Activated gamma-delta T cell treated with Interleukin-2 at 50 U/mL for 16 hours (primary cell): ENCODE data around the gene NEK7.
"Not testable (repeated sequence)": the region's sequence is repeated elsewhere in the genome, so short reads cannot be mapped to it uniquely, and the experiment has no call there.

ENCODE experiments used
- DNase-seq: peaks from one replicate; pipeline ENCODE4 v3.0.0-alpha.2; 2020

Gene NEK7

DNA sequence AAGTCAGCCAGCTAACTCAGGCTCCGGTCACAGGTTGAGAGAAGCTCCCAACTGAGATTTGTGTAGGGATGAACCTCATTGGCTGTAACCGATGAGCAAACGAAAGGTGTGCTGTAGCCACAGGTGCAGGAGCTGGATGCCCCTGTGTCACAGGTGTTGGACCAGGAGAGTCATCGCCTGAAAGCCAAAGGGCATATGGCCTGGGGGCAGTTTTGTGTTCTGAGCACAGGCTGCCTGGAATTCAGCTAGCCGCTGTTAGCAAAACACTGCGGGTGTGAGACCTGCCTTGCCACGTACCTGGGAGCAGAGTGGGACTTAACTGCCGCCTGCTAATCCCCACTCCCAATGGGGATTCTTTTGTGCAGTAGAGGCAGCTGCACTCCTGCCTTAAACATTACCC is 55.3 kb downstream of the NEK7 start:
- no peak for DNase-seq

DNA sequence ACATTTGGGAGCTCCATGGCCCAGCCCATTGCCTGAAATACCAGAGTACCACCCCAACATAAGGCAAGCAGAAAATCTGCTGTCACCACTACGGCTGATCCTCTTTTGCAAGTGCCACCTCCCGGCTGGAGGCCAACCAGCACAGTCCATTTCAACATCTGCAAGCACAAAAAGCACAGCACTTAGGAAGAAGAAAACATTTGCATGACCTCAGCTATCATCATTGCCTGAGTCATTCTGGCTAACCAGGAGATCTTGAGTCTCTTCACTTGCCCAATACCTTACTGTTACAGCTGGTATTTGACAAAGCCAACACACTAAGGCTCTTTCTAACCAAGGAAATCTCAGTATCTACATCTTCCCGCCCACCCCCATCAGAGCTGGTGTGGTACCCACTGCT is 55.9 kb downstream of the NEK7 start:
- no peak for DNase-seq

DNA sequence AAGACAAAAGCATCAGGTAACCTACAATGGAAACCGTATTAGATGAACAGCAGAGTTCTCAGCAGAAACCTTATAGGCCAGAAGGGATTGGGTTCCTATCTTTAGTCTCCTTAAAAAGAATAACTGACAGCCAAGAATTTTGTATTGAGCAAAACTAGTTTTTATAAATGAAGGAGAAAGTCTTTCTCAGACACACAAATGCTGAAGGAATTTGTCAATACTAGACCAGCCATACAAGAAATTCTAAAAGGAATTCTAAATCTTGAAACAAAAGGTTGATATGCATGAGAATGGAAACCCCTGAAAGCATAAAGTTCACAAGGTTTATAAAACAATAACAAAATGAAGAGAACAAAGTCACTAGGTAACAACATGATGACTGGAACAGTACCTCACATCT is 58.1 kb downstream of the NEK7 start:
- no peak for DNase-seq

DNA sequence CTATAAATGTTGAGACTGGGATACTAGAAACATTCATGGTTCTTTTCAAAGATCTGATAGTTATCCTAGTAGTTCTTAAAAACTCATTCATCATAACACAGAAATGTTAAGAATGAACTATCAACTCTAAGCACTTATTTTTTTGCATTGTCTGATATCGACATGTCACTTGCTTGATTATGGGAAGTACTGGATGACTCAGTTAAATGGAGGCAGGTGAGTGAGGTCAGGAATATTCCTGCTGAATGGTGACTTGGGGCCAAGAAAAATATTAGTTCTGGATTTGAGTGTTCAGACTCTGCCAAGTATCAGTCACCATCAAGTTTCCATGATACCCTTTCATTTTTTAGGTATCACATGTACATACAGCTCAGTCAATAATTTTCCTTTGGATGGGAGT is 63.6 kb downstream of the NEK7 start:
- DNase-seq = no peak

DNA sequence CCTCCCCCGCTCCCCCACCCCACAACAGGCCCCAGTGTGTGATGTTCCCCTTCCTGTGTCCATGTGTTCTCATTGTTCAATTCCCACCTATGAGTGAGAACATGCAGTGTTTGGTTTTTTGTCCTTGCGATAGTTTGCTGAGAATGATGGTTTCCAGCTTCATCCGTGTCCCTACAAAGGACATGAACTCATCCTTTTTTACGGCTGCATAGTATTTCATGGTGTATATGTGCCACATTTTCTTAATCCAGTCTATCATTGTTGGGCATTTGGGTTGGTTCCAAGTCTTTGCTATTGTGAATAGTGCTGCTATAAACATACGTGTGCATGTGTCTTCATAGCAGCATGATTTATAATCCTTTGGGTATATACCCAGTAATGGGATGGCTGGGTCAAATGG is 70.2 kb downstream of the NEK7 start:
- DNase-seq = not testable (repeated sequence)

DNA sequence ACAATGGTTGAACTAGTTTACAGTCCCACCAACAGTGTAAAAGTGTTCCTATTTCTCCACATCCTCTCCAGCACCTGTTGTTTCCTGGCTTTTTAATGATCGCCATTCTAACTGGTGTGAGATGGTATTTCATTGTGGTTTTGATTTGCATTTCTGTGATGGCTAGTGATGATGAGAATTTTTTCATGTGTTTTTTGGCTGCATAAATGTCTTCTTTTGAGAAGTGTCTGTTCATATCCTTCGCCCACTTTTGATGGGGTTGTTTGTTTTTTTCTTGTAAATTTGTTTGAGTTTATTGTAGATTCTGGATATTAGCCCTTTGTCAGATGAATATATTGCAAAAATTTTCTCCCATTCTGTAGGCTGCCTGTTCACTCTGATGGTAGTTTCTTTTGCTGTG is 70.7 kb downstream of the NEK7 start:
- not testable (repeated sequence) for DNase-seq

DNA sequence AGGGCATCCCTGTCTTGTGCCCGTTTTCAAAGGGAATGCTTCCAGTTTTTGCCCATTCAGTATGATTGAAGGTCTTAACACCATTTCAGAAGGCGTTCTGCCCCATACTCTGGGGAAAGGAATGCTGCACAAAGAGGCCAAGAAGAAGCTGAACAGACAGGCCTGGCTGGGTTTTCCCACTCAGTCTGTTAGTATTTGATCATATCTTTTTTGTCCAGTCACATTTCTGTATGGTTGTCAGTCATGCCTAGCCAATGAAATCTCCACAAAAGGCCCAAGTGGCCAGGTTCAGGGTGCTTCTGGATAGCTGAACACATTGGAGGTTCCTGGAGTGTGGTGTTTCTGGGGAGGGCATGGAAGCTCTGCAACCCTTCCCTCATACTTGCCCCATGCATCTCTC is 72.1 kb downstream of the NEK7 start:
- DNase-seq = no peak

DNA sequence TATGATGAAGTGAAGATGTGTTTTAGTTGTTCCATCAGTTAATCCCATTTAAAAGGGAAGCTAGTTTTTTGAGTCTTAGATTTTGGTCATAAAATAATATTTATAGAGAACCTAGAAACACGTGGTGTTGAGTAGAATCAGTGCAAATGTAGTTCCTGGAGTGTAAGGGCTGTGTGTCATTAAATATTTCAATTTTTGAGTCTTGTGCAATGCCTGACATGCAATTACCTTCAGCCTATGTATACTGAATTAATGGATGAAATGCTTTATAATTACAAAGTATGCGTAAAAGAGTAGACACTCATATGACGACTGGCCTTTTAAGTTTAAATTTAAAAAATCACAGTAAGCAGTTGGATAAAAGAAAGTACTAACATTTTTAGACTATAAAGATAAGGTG is 75.0 kb downstream of the NEK7 start:
- no peak for DNase-seq

DNA sequence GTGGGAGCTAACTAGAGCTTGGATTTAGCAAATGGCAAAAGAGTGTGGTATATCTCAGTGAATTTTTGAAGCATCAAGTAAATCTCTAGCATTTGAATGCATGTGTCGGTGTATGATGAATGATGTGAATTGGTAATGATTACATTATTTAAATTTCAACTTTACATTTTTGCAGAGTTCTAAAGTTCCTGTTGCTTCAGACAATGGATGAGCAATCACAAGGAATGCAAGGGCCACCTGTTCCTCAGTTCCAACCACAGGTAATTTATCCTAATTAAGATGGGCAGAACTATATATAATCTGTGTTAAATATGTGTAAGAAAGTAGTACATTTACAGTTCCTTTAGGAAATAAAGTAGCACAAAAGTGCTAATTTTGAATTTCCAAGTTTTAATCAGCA is 75.6 kb downstream of the NEK7 start:
- no peak for DNase-seq

DNA sequence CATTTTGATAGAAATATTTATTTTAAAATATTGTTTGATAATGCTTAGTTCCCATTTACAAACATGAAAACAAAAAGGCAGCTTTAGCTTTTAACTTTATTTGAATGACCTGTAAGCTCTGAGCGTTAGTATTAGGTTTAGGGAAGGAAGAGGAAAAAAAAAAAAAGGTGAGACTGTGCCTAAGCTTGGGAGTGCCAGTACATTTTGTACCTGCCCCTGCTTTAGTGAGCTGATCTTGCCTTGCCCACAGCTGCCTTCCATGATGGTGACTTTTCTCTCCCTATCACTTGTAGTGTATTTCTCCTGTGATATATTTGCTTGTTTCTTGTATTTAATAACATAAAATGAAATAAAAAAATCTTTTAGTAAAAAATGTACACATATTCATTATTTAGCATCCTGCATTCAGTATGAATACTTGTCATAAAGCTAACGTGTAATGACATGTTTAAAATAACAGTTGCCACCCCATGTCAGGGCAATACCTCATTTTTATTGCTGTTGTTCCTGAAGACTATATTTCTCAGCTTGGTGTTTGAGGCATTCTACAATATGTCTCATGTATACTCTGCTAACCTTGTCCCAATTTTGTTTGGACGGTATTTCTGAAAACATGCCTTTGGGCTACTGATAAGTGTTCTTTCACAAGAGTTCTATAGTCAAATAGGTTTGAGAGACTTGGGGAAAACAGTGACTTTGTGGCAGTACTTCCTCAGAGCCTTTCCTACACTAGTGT is 76.3 kb downstream of the NEK7 start:
- DNase-seq = no peak

DNA sequence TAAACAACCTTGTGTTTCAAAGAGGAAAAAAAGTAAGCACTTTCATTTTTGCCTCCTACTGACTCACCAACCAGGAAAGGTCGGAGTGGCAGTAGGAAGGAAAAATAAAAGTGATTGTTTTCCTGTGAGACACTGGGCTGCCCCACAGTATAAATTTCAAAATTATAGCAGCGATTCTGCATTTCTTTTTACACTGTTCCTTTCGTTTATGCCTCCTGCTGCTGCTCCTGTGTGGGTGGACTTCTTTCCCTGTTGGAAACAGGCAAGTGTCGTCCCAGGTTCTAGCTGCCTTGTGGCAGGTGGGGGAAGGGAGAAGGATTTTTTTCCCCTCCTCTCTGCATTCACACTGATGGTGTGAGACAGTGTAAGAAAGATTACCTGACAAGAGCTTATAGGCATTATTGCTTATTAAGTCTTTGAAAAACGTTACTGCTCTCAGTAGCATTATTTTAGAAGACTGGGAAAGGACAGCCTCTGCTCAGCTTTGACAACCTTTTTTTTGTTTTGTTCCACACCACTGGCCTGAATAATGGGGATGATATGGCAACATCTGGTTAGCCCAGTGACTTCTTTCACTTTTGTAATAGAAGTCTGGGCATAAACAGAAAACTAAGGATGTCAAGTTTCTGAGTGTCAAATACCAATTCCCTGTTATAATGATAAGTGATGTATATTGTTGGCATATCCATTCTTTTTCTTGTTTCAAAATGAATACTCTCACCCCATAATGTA is 77.9 kb downstream of the NEK7 start:
- no peak for DNase-seq

DNA sequence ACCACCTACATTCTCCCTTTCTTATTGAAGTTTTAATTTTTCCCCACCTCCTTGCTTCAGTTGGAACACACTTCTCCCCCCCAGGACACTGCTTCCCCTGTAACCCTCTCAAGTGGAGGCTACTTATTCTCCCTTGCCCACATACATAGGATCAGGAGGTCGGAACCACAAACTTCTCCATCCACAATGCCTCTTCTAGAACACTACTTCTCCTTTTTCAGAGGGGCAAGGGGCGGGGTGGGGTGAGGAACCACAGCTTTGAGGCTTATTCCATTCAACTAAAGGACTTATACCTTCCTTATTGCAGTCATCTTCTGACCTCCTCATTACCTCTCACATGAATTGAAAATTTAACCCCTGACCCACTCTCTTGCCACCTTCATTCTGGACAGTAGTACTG is 81.3 kb downstream of the NEK7 start:
- no peak for DNase-seq

DNA sequence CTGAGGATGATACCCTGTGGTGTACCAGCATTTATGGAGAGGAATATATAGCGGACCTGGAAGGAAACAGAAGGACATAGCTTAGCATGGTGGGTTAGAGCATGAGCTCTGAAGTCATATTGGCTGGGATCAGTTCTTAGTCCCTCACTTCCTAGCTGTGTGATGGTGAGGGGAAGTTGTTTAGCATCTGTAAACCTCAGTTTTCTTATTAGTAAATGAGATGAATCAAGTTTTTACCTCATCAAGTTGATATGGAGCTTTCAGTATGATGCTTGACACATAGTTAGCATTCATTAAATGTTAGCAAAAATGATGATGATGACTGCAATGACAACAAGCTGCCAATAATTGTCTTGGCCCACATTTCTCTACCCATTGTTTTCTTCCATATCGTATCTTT is 84.8 kb downstream of the NEK7 start:
- no peak for DNase-seq

DNA sequence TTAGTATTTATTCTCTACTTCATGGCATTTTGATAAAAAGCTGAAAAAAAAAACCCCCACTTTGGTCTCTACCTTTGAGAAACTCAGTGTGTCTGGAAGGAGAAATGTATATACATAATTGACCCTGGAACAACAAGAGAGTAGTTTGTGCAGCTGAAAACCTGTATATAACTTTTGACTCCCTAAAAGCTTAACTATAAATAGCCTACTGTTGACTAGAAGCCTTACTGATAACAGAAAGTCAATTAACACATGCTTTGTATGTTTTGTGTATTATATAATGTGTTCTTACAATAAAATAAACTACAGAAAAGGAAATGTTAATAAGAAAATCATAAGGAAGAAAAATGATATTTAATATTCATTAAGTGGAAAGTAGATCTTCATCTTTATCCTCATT is 88.0 kb downstream of the NEK7 start:
- no peak for DNase-seq

DNA sequence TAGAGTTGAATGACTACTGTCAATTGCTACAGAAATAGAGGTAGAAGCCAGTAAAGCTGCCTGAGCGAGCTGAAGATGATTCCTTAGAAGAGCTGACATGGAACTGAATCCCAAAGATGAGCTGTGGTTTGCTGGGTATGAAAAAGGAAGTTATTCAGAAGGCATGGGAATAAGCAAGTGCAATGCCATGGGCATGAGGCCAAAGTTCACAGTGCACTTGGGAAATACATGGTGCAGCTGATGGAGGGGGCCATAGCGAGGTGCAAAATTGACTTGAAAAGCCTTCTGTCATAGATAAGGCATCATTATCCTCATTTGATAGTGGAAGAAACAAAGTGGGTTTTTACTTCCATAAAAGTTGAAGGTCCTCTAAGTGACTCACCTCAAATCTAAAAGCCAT is 88.6 kb downstream of the NEK7 start:
- DNase-seq = no peak

DNA sequence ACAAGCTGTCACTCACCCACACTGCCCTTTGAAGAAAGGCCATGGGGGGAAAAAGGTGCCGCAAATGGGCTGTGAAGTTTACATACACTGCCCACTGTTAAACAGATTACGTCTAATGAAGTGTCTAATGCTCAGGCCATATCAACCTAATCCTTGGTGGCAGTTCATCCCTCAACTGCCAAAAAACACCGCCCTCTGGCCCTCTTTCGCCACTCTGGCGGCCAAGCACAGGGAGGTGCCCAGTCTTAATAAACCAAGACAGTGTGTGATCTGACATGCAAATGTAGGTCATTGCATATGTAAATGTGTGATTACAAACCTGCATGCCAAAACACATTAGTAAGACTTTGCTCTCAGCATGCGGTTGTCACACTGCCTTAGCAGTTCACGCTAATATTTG is 89.5 kb downstream of the NEK7 start:
- DNase-seq = no peak

DNA sequence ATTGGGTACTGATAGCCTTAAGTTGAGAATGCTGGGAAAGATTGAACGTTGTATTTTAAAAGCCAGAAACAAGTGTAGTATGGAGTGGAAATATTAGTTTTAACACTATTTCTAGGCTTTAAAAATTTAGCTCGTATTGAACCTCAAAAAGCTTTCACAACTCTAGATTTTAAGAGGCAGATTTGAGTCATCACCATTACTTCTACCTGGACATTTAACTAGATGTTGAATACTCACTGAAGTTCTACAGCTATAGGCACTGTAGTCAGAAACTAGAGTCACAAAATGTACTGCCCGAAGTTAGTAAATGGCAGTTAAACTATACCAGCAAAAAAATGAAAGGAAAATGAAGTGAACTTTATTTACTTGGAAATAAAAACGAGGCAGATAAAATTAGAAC is 96.5 kb downstream of the NEK7 start:
- no peak for DNase-seq

DNA sequence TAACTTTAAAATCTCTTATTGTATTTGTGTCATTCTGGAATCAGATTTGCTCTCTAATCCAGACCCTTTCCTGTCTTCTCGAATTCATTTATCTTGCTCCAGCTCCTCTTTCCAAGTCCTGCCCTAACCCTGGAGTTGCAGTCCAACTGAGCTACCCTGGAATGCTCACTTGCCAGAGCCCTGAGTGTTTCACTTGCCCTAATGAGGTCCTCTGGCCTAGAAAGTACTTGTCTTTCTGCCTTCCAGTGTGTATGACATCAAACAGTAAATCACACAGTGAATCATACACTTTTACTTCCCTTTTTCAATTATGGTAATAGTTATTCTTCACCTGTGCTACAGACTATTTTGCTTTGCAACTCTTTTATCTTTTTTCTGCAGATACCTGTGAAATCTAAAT is 96.9 kb downstream of the NEK7 start:
- DNase-seq = no peak

DNA sequence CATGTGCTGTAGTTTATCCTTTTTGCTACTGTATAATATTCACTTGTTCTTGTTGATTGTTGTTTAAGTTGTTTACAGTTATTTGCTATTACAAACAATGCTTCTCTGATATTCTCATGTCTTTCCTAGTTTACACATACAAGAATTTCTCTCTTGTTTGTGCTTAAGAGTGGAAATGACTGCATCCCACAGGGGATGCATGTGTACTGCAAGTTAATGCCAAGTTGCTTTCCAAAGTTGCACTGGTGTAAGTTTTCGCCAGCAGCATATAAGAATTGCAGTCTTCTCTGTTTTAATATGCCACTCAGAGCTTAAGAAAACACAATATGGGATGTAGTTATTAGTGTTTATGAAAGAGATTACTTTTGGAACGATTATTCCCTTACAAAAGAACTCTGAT is 97.7 kb downstream of the NEK7 start:
- no peak for DNase-seq

DNA sequence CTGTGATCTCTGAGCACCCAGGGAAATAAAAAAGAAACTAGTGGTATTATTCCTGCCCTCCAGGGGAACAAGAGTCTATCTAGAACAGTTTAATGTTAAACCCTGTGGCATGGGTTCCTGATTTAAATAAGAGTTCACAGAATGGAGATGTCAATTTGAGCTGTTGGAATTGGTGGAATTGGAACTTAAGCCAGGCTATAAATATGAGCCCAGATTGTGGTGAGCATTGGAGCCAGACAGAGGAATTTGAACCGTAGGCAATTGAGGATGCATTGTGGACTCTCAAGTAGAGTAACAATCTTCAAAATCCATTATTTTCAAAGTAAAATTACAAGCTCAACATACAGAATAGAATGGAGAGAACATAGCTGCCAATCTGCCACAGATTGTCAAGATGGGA is 98.2 kb downstream of the NEK7 start:
- no peak for DNase-seq

DNA sequence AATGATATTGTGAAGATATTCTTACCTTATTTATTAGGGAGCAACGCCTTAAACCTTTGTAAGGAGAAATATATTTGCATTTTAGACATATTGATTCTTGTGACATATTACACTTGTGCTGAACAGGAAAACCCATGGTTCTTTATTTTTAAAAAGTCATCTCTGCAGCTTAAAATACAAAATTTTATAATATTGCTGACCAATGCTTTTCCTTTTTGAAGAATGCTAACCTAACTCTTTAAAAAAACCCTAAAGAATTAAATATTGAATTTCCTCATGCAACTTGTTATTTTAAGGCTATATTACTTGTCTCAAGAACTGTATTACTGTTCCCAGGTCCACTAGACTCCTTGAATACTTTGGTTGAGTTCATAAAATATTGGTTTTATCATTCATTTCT is 99.0 kb downstream of the NEK7 start:
- DNase-seq = no peak

DNA sequence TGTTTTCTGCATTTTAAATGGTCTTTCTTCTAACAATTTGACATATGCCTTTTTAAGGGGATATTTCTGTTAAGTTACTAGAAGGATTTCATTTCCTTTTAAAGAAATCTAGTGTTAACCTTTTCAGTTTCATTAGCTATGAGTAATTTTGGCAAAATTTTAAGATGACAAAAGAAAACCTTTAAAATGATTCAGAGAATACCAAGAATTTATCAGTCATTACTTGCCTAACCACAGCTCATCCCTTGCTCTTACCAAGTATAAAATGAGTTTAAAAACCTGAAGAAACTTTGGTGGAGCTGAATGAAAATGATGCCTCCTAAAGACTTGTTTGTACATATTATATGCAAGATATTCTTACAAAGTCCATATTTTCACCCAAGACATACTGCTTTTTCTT is 101.7 kb downstream of the NEK7 start:
- no peak for DNase-seq

DNA sequence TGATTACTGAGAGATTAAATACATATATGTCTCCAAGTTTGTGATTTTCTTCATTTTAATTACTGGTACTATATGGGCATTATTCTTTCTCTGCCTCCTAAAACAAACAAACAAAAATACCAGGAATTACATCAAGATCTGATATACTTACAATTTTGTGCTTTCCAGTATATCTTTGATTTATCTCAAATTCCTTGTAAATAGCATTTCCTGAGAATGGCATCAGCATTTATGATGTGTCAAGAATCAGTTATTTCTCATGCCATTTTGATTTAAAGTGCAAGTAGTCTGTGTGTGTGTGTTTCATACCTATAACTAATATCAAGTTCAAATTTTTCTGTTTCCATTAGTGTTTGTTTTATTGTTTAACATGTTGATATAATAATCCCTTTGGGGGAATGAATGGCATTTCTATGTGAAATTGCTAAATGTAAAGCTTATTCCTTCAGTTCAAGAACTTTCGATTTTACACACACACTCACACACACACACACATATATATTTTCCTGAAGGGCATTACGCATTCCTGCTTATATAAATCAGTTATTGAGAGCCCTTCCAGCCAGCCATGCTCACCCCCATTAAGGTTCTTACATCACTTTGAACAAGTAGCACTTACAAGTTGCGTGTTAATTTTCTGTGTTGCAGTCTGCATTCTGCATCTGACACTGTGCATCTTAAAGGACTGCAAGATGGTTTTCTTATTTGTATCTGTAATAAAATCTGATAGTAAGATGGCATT is 102.7 kb downstream of the NEK7 start:
- no peak for DNase-seq

DNA sequence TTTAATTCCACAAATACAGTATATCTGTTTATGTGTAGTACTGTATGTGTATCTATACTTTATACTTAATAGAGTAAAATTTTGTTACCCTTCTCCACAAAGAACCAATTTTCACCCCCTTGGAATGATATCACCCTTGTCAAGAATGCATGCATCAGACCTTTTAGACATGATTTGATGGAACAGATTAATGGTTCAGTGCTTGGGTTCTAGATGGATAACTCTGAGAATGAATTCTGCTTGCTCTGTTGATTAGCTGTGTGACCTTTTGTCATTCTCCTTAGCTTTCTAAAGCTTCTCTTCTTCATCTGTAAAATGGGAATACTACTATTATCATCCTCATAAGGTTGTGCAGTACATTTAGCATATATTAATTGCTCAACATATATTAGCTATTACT is 105.1 kb downstream of the NEK7 start:
- DNase-seq = no peak
